Upper lobe of left lung (tissue), 6 donors: ENCODE data around the gene MFRP. TPM values are rescaled to one million over a fixed set of nuclear protein-coding genes. Genes with fewer than 3 reads are reported as not detected.

ENCODE experiments used
- ATAC-seq, 2 donors: fragments of 200-7000 bp; cut with Tn5 transposase; one replicate each; pipeline ENCODE4 v1.9.1; 2022; ENCODE audit warnings: mild to moderate bottlenecking in 2 of 2, moderate library complexity in 2 of 2; ENCODE audit not compliant: low FRiP score in 2 of 2
- DNase-seq, 2 donors: peaks; one replicate each; pipeline ENCODE4 v3.0.0-alpha.2; 2019 to 2020
- H3K27ac ChIP-seq, 4 donors: fragments of 200-600 bp; sonication (generic); one replicate each; pipeline ENCODE4 v1.5.1; 2016 to 2019
- H3K27me3 ChIP-seq, 4 donors: fragments of 200-600 bp; sonication (generic); one replicate each; pipeline ENCODE4 v1.5.1; 2017 to 2019
- H3K36me3 ChIP-seq, 4 donors: fragments of 200-600 bp; sonication (generic); one replicate each; pipeline ENCODE4 v1.5.1; 2016 to 2019
- H3K4me1 ChIP-seq, 4 donors: fragments of 200-600 bp; sonication (generic); one replicate each; pipeline ENCODE4 v1.5.1; 2018 to 2019
- H3K4me3 ChIP-seq, 4 donors: fragments of 200-600 bp; sonication (generic); one replicate each; pipeline ENCODE4 v1.5.1; 2017 to 2019; ENCODE audit warnings: mild to moderate bottlenecking in 2 of 4, moderate library complexity in 1 of 4
- H3K9me3 ChIP-seq, 4 donors: fragments of 200-600 bp; sonication (generic); one replicate each; pipeline ENCODE4 v1.5.1; 2018 to 2019
- CTCF ChIP-seq, 6 experiments: fragments of 450-650 bp in 4 of 6; fragments of 200-600 bp in 2 of 6; sonication (generic) in 2 of 6; IDR thresholded peaks; one replicate each; pipeline ENCODE4 v1.5.1; 2016 to 2019; ENCODE audit warnings: antibody characterized with exemption in 6 of 6
- EP300 ChIP-seq, 4 donors: sonication (generic); formaldehyde crosslinking; IDR thresholded peaks; one replicate each; pipeline ENCODE4 v1.5.1; 2017; ENCODE audit warnings: antibody characterized with exemption in 4 of 4, control low read depth in 2 of 4
- POLR2A ChIP-seq, 4 donors: fragments of 450-650 bp; IDR thresholded peaks; one replicate each; pipeline ENCODE4 v1.5.1; 2016 to 2017; ENCODE audit warnings: antibody characterized with exemption in 4 of 4, mild to moderate bottlenecking in 2 of 4
- POLR2AphosphoS5 ChIP-seq, 2 donors: sonication (generic); formaldehyde crosslinking; IDR thresholded peaks; one replicate each; pipeline ENCODE4 v1.5.1; 2017; ENCODE audit warnings: antibody characterized with exemption in 2 of 2
- WGBS, 2 donors: methylation state at CpG; one replicate each; pipeline ENCODE4 v1.1.5; 2017 to 2018; 5-methylcytosine and 5-hydroxymethylcytosine counted together
- total RNA-seq, 6 donors: library from RNA; depleted of rRNA in 4 of 6; stranded (reverse); fragments of >200 nt in 4 of 6; gene quantifications; one replicate each; pipeline versions ENCODE4 v1.1.0 to v1.2.1, GENCODE V29; 2016 to 2021
- donor health status: DM: no; HTN: no; CAD: no; lungs with moderate emphysema.
- donor health status: DM: no; HTN: yes; CAD: no; lungs with severe emphysema.

MFRP gene
- total RNA-seq, 6 donors from 2014 or later: not detected

GRCh38 chr11:119335091-119335654 lies 11.3 kb downstream of the MFRP start:
- peaks cover 34 to 62% (median 39%) of the 10 kb centered on the region in 4 donors for H3K4me1 ChIP-seq
- DNase-seq (peak in 1 of 2 donors; percentile 21), ATAC-seq (no peak)
- WGBS, 2 donors: 68 to 77% methylated on average over 11 to 15 of the region's 15 CpGs
- H3K27me3 ChIP-seq: peaks cover 0 to 10% (median 4%) of the 10 kb centered on the region in 4 donors
- no peak for TF ChIP-seq POLR2AphosphoS5 (IDR thresholded peaks at IDR 0.05)
- no peaks in the 10 kb centered on the region for H3K9me3 ChIP-seq
- H3K4me3 ChIP-seq: peak overlapping the region; percentile 83 to 99 (median 87)
- peaks cover 0 to 6% (median 1%) of the 10 kb centered on the region in 4 donors for H3K36me3 ChIP-seq
- H3K27ac ChIP-seq: peak overlapping the region in 3 of 4 donors; percentile 84 to 90 (median 86)

- Histone ChIP-seq H3K4me3 (peak within 1 kb of the TSS; percentile 83 to 99 (median 87)), H3K27ac (peak within 1 kb of the TSS; percentile 84 to 90 (median 86)), H3K4me1 (peaks cover 26 to 54% (median 31%) of the 10 kb centered on the region in 4 donors), H3K9me3 (no peaks in the 10 kb centered on the region), H3K36me3 (peaks cover 0 to 6% (median 1%) of the 10 kb centered on the region in 4 donors), H3K27me3 (peaks cover 0 to 2% (median under 1%) of the 10 kb centered on the region in 4 donors)
- peak; percentile 94 to 96 for ATAC-seq
- WGBS, 2 donors: 0% methylated on average over 29 to 31 of the region's 54 CpGs
- no peak for TF ChIP-seq CTCF (IDR thresholded peaks at IDR 0.05)
- peak; percentile 81 to 89 for TF ChIP-seq POLR2AphosphoS5 (IDR thresholded peaks at IDR 0.05)
- peak in 3 of 4 donors; percentile 65 to 78 (median 77) for TF ChIP-seq POLR2A (IDR thresholded peaks at IDR 0.05)
- peak; percentile 90 to 96 for DNase-seq
These were observed 12.2 kb downstream of the MFRP start, which contains the start of gene RNF26 for GRCh38 chr11:119334174-119334930. Gene RNF26 (plus strand): TSS chr11:119334527. CDS start chr11:119335123, 596 bp downstream.

GRCh38 chr11:119332111-119332765 lies 14.3 kb downstream of the MFRP start:
- Histone ChIP-seq H3K4me1 (peaks cover 9 to 34% (median 14%) of the 10 kb centered on the region in 4 donors), H3K9me3 (no peaks in the 10 kb centered on the region), H3K27me3 (no peaks in the 10 kb centered on the region), H3K4me3 (no peak overlapping the region), H3K27ac (no peak overlapping the region), H3K36me3 (peaks cover 0 to 6% (median 1%) of the 10 kb centered on the region in 4 donors)
- no peak for TF ChIP-seq POLR2AphosphoS5 (IDR thresholded peaks at IDR 0.05)
- TF ChIP-seq EP300 (IDR thresholded peaks at IDR 0.05): no peak
- no peak for TF ChIP-seq POLR2A (IDR thresholded peaks at IDR 0.05)
- TF ChIP-seq CTCF (IDR thresholded peaks at IDR 0.05): no peak
- WGBS, 2 donors: 80 to 92% methylated on average over 3 to 4 of the region's 4 CpGs
- ATAC-seq (no peak), DNase-seq (no peak)

- Histone ChIP-seq H3K27me3 (no peaks in the 10 kb centered on the region), H3K4me3 (no peak overlapping the region), H3K9me3 (no peaks in the 10 kb centered on the region), H3K36me3 (no peaks in the 10 kb centered on the region), H3K4me1 (peaks cover 5 to 21% (median 5%) of the 10 kb centered on the region in 4 donors), H3K27ac (no peak overlapping the region)
- no peak for TF ChIP-seq POLR2AphosphoS5 (IDR thresholded peaks at IDR 0.05)
- TF ChIP-seq EP300 (IDR thresholded peaks at IDR 0.05): no peak
- no peak for TF ChIP-seq CTCF (IDR thresholded peaks at IDR 0.05)
- no peak for TF ChIP-seq POLR2A (IDR thresholded peaks at IDR 0.05)
- DNase-seq: no peak
- WGBS, 2 donors: 40 to 50% methylated on average over 1 of the region's 1 CpG
- no peak for ATAC-seq
These were observed 16.3 kb downstream of the MFRP start for GRCh38 chr11:119330237-119330636.

GRCh38 chr11:119329320-119329719 lies 17.2 kb downstream of the MFRP start:
- Histone ChIP-seq H3K4me1 (peaks cover 0 to 15% (median 0%) of the 10 kb centered on the region in 4 donors), H3K9me3 (no peaks in the 10 kb centered on the region), H3K36me3 (no peaks in the 10 kb centered on the region), H3K4me3 (no peak overlapping the region), H3K27ac (no peak overlapping the region), H3K27me3 (no peaks in the 10 kb centered on the region)
- TF ChIP-seq POLR2AphosphoS5 (IDR thresholded peaks at IDR 0.05) (no peak), POLR2A (IDR thresholded peaks at IDR 0.05) (no peak), CTCF (IDR thresholded peaks at IDR 0.05) (no peak), EP300 (IDR thresholded peaks at IDR 0.05) (no peak)
- DNase-seq: no peak
- ATAC-seq: no peak
- WGBS, 2 donors: 81 to 82% methylated on average over 2 of the region's 2 CpGs
